Colonic mucosa (tissue), 4 donors: ENCODE measurements around the gene RBP4. TPM values are rescaled to one million over a fixed set of nuclear protein-coding genes. Genes with fewer than 3 reads are reported as not detected.

ENCODE experiments used
- DNase-seq: peaks from one replicate; pipeline ENCODE4 v3.0.0-alpha.2; 2020
- H3K27ac ChIP-seq: fragments of 200-600 bp; one replicate; pipeline ENCODE4 v1.8.0; 2021
- H3K27me3 ChIP-seq: fragments of 200-600 bp; one replicate; pipeline ENCODE4 v1.8.0; 2021
- H3K36me3 ChIP-seq: fragments of 200-600 bp; one replicate; pipeline ENCODE4 v1.8.0; 2021
- H3K4me1 ChIP-seq: fragments of 200-600 bp; one replicate; pipeline ENCODE4 v1.8.0; 2021; ENCODE audit warnings: mild to moderate bottlenecking
- H3K4me3 ChIP-seq: fragments of 200-600 bp; one replicate; pipeline ENCODE4 v1.8.0; 2021
- H3K9ac ChIP-seq, 2 donors: one replicate each; pipeline ENCODE4 v1.7.0; 2013; ENCODE audit warnings: control low read depth in 2 of 2, low read depth in 2 of 2, low read length in 2 of 2
- H3K9me3 ChIP-seq: fragments of 200-600 bp; one replicate; pipeline ENCODE4 v1.8.0; 2021
- intact Hi-C: fragments of 100-400 bp; cut with DNase I; formaldehyde crosslinking; loops from one replicate; pipeline ENCODE4 v1.14.1; 2022
- total RNA-seq, 2 donors: library from RNA; stranded (reverse); fragmentation: NEBNext Ultra II Directional in 1 of 2; extraction: Animal tissue kit (Norgen Biotek cat#: 25700) in 1 of 2; gene quantifications; one replicate each; pipeline ENCODE4 v1.2.1, GENCODE V29; 2021
- TF ChIP-seq, protein P1 (sequence below): fragments of 200-600 bp; IDR thresholded peaks from one replicate; pipeline ENCODE4 v1.8.0; 2022; ENCODE audit warnings: antibody characterized with exemption, mild to moderate bottlenecking
- donor health status: healthy.
- donor health status: DM: no; HTN: no; CAD: no.
- donor health status: DM: no; HTN: no; CAD: no.

Gene RBP4
- total RNA-seq, 2 donors from 2014 or later, result 6.8 to 15.1 TPM

DNA sequence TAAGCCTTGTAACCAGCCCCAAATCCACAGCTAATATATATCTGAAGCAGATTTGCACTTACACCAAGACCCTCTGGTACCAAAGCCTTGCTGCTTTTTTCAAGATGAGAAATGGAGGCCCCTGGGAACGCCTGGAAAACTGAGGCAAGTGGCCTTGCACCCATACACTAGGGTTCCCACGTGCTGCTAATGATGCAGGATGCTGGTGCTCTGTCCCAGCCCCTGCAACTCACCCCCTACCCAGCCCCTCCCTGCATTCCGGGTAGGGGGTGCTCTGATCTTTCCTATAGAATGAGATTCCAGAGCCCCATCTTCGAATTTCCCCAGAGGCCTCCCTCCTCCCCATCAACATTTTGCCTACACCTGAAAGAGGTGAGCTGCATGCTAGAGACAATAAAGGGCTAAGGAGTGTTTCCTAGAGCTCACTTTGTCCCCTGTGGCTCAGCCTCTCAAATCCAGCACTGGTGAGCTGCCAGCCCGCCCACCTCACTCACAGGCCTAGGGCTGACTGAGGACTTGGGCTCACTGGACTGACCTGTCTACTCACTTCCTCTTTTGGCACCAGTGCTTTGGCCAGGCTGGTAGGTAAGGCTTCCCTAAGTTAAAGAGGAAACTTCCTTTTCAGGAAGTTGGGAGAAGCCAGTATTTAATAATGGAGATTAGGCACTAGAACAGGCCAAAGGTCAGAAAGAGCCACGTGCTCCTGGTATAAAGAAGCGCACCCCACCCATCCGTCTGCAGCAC is 9.8 kb downstream of the RBP4 start:
- no peaks in the 10 kb centered on the region for H3K9me3 ChIP-seq
- DNase-seq, result peak; percentile 74
- H3K9ac ChIP-seq, result peak overlapping the region in 1 of 2 donors; percentile 35
- H3K36me3 ChIP-seq, result no peaks in the 10 kb centered on the region
- H3K4me3 ChIP-seq, result no peak overlapping the region
- H3K27me3 ChIP-seq, result no peaks in the 10 kb centered on the region
- TF ChIP-seq, protein P1, sequence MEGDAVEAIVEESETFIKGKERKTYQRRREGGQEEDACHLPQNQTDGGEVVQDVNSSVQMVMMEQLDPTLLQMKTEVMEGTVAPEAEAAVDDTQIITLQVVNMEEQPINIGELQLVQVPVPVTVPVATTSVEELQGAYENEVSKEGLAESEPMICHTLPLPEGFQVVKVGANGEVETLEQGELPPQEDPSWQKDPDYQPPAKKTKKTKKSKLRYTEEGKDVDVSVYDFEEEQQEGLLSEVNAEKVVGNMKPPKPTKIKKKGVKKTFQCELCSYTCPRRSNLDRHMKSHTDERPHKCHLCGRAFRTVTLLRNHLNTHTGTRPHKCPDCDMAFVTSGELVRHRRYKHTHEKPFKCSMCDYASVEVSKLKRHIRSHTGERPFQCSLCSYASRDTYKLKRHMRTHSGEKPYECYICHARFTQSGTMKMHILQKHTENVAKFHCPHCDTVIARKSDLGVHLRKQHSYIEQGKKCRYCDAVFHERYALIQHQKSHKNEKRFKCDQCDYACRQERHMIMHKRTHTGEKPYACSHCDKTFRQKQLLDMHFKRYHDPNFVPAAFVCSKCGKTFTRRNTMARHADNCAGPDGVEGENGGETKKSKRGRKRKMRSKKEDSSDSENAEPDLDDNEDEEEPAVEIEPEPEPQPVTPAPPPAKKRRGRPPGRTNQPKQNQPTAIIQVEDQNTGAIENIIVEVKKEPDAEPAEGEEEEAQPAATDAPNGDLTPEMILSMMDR, result no peak
- intact Hi-C loops, result no loop called here
- no peaks in the 10 kb centered on the region for H3K4me1 ChIP-seq
- peak overlapping the region; percentile 63 for H3K27ac ChIP-seq

DNA sequence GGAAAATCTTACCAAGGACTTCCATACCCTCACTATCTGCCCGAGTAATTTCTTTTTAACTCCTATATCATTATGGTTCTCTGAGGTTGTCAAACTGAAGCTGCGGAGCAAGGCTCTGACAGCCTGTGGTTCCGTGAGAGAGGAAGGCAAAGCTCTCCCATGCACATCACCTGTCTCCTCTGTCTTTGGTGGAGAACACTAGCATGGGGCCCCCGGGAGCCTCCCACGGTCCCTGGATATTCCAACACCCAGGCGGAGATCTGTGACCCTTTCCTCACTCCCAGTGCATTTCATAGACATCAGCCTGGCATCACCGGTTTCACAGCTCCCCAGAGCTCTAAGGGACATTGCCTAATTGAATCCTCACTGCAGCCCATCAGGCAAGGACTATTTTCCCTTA is 10.4 kb downstream of the RBP4 start:
- intact Hi-C loops, result no loop called here
- Histone ChIP-seq H3K36me3 (no peaks in the 10 kb centered on the region), H3K4me1 (no peaks in the 10 kb centered on the region), H3K27me3 (no peaks in the 10 kb centered on the region), H3K4me3 (no peak overlapping the region), H3K9ac (no peak overlapping the region), H3K9me3 (no peaks in the 10 kb centered on the region), H3K27ac (peak overlapping the region; percentile 63)
- TF ChIP-seq, protein P1, result no peak
- no peak for DNase-seq

DNA sequence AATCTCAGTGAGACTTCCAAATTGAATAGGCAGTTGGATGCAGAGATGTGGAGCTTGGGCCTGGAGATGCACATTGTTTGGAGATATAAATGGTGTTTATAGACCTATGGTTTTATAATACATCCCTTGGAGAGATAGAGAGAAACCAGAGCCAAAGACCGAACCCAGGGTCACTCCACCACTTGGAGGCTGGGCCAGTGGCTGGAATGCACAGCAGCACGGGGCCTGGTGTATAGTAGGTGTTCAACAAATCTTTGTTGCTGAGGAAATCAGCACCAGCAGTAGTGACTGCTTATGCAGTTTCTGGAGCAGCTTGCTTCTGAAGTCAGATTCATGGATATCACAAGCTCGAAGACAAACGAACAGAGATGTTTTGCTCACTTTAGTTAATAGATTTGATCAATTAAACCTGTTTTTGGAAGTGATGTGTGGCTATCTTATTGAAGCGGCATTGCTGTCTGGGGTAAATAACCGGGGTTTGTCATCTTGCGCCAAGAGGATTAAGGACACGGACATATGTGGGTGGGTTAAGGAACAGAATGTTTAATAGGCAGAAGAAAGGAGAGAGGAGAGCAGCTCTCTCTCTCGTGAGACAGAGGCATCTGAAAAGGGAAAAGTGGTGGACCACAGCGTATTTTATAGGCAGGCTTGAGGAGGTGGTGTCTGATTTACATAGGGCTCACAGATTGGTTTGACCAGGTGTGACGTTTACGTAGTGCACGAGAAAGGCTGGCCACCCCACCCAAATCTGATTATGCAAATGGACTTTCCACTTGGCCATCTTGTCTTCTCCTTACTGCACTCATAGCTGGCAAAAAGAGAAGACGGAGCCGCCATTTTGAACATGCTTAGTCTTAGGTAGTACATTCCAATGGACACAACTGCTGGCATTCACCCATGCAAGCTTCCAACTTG is 11.1 kb downstream of the RBP4 start:
- H3K36me3 ChIP-seq, result no peaks in the 10 kb centered on the region
- no peaks in the 10 kb centered on the region for H3K9me3 ChIP-seq
- no peak for DNase-seq
- no peaks in the 10 kb centered on the region for H3K27me3 ChIP-seq
- TF ChIP-seq, protein P1, result no peak
- H3K4me1 ChIP-seq, result no peaks in the 10 kb centered on the region
- H3K9ac ChIP-seq, result no peak overlapping the region
- H3K4me3 ChIP-seq, result no peak overlapping the region
- no peak overlapping the region for H3K27ac ChIP-seq
- intact Hi-C loops, result no loop called here

DNA sequence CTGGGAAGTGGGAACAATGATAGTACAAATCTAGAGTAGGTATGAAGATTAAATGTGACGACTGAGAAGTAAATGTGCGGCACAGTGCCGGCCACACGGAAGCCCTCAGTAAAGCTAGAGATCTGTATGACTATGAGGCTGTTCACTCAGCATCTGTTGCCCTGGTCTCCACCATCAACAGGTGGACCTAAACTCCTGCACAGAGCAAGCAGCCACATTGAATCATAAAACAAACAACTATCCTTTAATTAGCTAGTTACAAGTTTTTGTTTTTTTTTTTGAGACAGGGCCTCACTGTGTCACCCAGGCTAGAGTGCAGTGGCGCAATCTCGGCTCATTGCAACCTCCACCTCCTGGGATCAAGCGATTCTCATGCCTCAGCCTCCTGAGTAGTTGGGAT is 16.6 kb downstream of the RBP4 start:
- Histone ChIP-seq H3K9ac (no peak overlapping the region), H3K36me3 (no peaks in the 10 kb centered on the region), H3K4me1 (no peaks in the 10 kb centered on the region), H3K27me3 (no peaks in the 10 kb centered on the region), H3K27ac (no peak overlapping the region), H3K9me3 (no peaks in the 10 kb centered on the region), H3K4me3 (no peak overlapping the region)
- intact Hi-C loops, result no loop called here
- no peak for DNase-seq
- TF ChIP-seq, protein P1, result no peak

DNA sequence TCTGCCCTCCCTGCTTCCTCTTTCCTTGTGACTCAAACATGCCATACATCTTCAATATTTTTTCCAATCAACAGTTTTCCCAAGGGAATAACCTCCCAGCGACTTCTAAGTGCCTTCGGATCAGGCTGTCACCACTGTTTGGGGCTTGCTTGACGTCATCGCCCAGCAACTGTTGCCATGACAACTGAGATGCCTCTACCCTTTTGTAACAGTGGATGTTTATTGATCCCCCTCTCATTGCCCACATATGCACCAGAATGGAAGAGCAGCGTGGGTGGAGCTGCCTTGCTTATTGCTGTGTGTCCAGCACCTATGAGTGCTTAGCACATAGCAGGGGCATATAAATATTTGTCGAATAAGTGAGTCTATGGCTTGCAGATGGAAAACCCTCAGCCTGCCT is 20.2 kb downstream of the RBP4 start:
- intact Hi-C loops, result no loop called here
- no peak for DNase-seq
- no peaks in the 10 kb centered on the region for H3K36me3 ChIP-seq
- H3K4me1 ChIP-seq, result no peaks in the 10 kb centered on the region
- H3K9me3 ChIP-seq, result no peaks in the 10 kb centered on the region
- no peaks in the 10 kb centered on the region for H3K27me3 ChIP-seq
- TF ChIP-seq, protein P1, result no peak
- no peak overlapping the region for H3K9ac ChIP-seq
- H3K27ac ChIP-seq, result no peak overlapping the region
- H3K4me3 ChIP-seq, result no peak overlapping the region
